A549 (cell line): ENCODE data around the gene PRELP. TPM values are rescaled to one million over a fixed set of nuclear protein-coding genes. Genes with fewer than 3 reads are reported as not detected.

Experiments
- ATAC-seq, 2 experiments: fragments of 200-7000 bp in 1 of 2; fragments of >200 bp in 1 of 2; cut with Nextera tagmentation in 1 of 2; cut with Tn5 transposase in 1 of 2; 3 replicates each; pipeline versions ENCODE4 v1.8.0 to v1.9.1; 2018 to 2020; ENCODE audit warnings: mild to moderate bottlenecking in 1 of 2, moderate library complexity in 1 of 2
- CTCF ChIA-PET: fragments of 300-600 bp; sonication (Branson Sonifier 250); formaldehyde crosslinking; extraction: SDS; loops from one replicate; lab custom pipeline; 2021; ENCODE audit warnings: antibody characterized with exemption, inconsistent platforms; lab: Yijun Ruan, JAX
- POLR2A ChIA-PET: fragments of 350-600 bp; formaldehyde crosslinking; extraction: SDS; loops from one replicate; lab custom pipeline; 2021; ENCODE audit warnings: antibody characterized with exemption, inconsistent platforms; lab: Yijun Ruan, JAX
- DNase-seq, 2 experiments: peaks; one replicate each; pipeline versions ENCODE4 v3.0.0 to v3.0.0-alpha.2; 2011 to 2016; ENCODE audit warnings: low read depth in 1 of 2, low spot score in 1 of 2
- FAIRE-seq: peaks from 2 replicates; lab custom pipeline; 2011; peaks lifted over from hg19 to GRCh38; lab: Jason Lieb, UNC
- H3K27ac ChIP-seq, 2 experiments: fragments of >200 bp; sonication (Bioruptor Twin); formaldehyde crosslinking; 3 replicates each; pipeline ENCODE4 v1.5.1; 2016 to 2017
- H3K4me1 ChIP-seq: fragments of >200 bp; sonication (Bioruptor Twin); formaldehyde crosslinking; 3 replicates; pipeline ENCODE4 v1.6.1; 2016
- H3K4me2 ChIP-seq: fragments of >200 bp; sonication (Bioruptor Twin); formaldehyde crosslinking; 3 replicates; pipeline ENCODE4 v1.6.1; 2016
- H3K4me3 ChIP-seq: fragments of >200 bp; sonication (Bioruptor Twin); formaldehyde crosslinking; 3 replicates; pipeline ENCODE4 v1.5.1; 2016
- H3K9me3 ChIP-seq: fragments of >200 bp; sonication (Bioruptor Twin); formaldehyde crosslinking; 3 replicates; pipeline ENCODE4 v1.6.1; 2016
- ELK1 ChIP-seq: fragments of 150-350 bp; IDR thresholded peaks from 2 replicates; pipeline ENCODE4 v1.6.1; 2014; ENCODE audit warnings: low read depth, mild to moderate bottlenecking, low read length
- ESRRA ChIP-seq: fragments of 150-350 bp; IDR thresholded peaks from 2 replicates; pipeline ENCODE4 v1.6.1; 2014; ENCODE audit warnings: mild to moderate bottlenecking, low read length, borderline replicate concordance
- FOSB ChIP-seq: fragments of 250-450 bp; sonication (Bioruptor Pico); IDR thresholded peaks from 2 replicates; pipeline ENCODE4 v1.5.0; 2020; ENCODE audit warnings: mild to moderate bottlenecking, moderate library complexity
- HDAC2 ChIP-seq: fragments of 200-600 bp; sonication (generic); IDR thresholded peaks from 2 replicates; pipeline ENCODE4 v1.6.1; 2016
- HMGXB4 ChIP-seq: fragments of 250-450 bp; sonication (Bioruptor Pico); IDR thresholded peaks from 2 replicates; pipeline ENCODE4 v1.5.0; 2021; ENCODE audit warnings: mild to moderate bottlenecking, moderate library complexity, borderline replicate concordance
- HOXB13 ChIP-seq: fragments of 250-450 bp; sonication (Bioruptor Pico); IDR thresholded peaks from 2 replicates; pipeline ENCODE4 v1.5.0; 2020; ENCODE audit warnings: low read depth, mild to moderate bottlenecking, moderate library complexity
- JUN ChIP-seq, 2 experiments: fragments of >200 bp; sonication (Bioruptor Twin); formaldehyde crosslinking; IDR thresholded peaks; 2 replicates in 1 of 2; 3 replicates in 1 of 2; pipeline ENCODE4 v1.6.1; 2016 to 2017
- KDM1A ChIP-seq: fragments of 200-600 bp; sonication (generic); IDR thresholded peaks from 2 replicates; pipeline ENCODE4 v1.6.1; 2016; ENCODE audit warnings: low read depth, mild to moderate bottlenecking
- PHF8 ChIP-seq: fragments of 200-600 bp; sonication (generic); IDR thresholded peaks from 2 replicates; pipeline ENCODE4 v1.6.1; 2016; ENCODE audit warnings: low read depth, mild to moderate bottlenecking, antibody characterized with exemption, moderate library complexity, borderline replicate concordance
- POLR2A ChIP-seq: IDR thresholded peaks from 2 replicates; pipeline ENCODE4 v1.6.1; 2012; ENCODE audit warnings: mild to moderate bottlenecking, low read length
- RAD21 ChIP-seq, 2 experiments: fragments of >200 bp in 1 of 2; sonication (Bioruptor Twin) in 1 of 2; formaldehyde crosslinking in 1 of 2; IDR thresholded peaks in 1 of 2; conservative IDR thresholded peaks in 1 of 2; 2 replicates in 1 of 2; 3 replicates in 1 of 2; pipeline ENCODE4 v1.6.1; 2012 to 2018; ENCODE audit warnings: inconsistent platforms in 1 of 2
- SMC3 ChIP-seq: fragments of >200 bp; sonication (Bioruptor Twin); formaldehyde crosslinking; IDR thresholded peaks from 3 replicates; pipeline ENCODE4 v1.6.1; 2018; ENCODE audit warnings: inconsistent platforms
- ZC3H11A ChIP-seq: fragments of 450-650 bp; IDR thresholded peaks from 2 replicates; pipeline ENCODE4 v1.6.1; 2014; ENCODE audit warnings: antibody characterized with exemption, mild to moderate bottlenecking
- ZFP36 ChIP-seq: fragments of 450-650 bp; IDR thresholded peaks from 2 replicates; pipeline ENCODE4 v1.6.1; 2014; ENCODE audit warnings: borderline replicate concordance; ENCODE audit not compliant: partially characterized antibody
- WGBS: methylation state at CpG from one replicate; pipeline ENCODE4 v1.1.6; 2017; ENCODE audit errors: missing lambda C conversion rate; 5-methylcytosine and 5-hydroxymethylcytosine counted together
- polyA plus RNA-seq, 4 experiments: library from polyadenylated mRNA; depleted of rRNA in 3 of 4; stranded (reverse); fragments of >200 nt; fragmentation: RNase III in 1 of 4; extraction: RNeasy Plus Mini Kit Qiagen cat#74134 plus additional on column Dnase treatment in 1 of 4; gene quantifications; 2 replicates in 3 of 4; 3 replicates in 1 of 4; pipeline ENCODE4 v1.2.3, GENCODE V29; 2011 to 2017
- TF ChIP-seq, protein P1 (sequence below): fragments of >200 bp; sonication (Bioruptor Twin); formaldehyde crosslinking; IDR thresholded peaks from 2 replicates; pipeline ENCODE4 v1.6.1; 2016
- TF ChIP-seq, protein P2 (sequence below): fragments of >200 bp; sonication (Bioruptor Twin); formaldehyde crosslinking; IDR thresholded peaks from 3 replicates; pipeline ENCODE4 v1.6.1; 2016
- TF ChIP-seq, protein P3 (sequence below): fragments of 200-600 bp; sonication (generic); IDR thresholded peaks from 2 replicates; pipeline ENCODE4 v1.6.1; 2016; ENCODE audit warnings: antibody characterized with exemption, mild to moderate bottlenecking, moderate library complexity
- TF ChIP-seq, protein P4 (sequence below): IDR thresholded peaks from 2 replicates; pipeline ENCODE4 v1.6.1; 2012; ENCODE audit warnings: low read depth, borderline replicate concordance

PRELP gene
- polyA plus RNA-seq, 2 of the 4 experiments (the other 2 are of a cell fraction) = not detected

GRCh38 chr1:203508463-203509073 lies 33.0 kb downstream of the PRELP start:
- no peak for FAIRE-seq

GRCh38 chr1:203509135-203509534 lies 33.5 kb downstream of the PRELP start:
- TF ChIP-seq HOXB13 (no peak), ZC3H11A (no peak), POLR2A (no peak), KDM1A (no peak), RAD21 (conservative IDR thresholded peaks at IDR 0.05 in 1 of 2, IDR thresholded peaks at IDR 0.05 in 1 of 2) (no peak), ELK1 (no peak), HMGXB4 (CRISPR knock-in tag) (no peak), PHF8 (no peak), FOSB (CRISPR knock-in tag) (no peak), ZFP36 (no peak), ESRRA (no peak)
- TF ChIP-seq, protein P1, sequence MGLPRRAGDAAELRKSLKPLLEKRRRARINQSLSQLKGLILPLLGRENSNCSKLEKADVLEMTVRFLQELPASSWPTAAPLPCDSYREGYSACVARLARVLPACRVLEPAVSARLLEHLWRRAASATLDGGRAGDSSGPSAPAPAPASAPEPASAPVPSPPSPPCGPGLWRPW = no peak
- TF ChIP-seq, protein P2, sequence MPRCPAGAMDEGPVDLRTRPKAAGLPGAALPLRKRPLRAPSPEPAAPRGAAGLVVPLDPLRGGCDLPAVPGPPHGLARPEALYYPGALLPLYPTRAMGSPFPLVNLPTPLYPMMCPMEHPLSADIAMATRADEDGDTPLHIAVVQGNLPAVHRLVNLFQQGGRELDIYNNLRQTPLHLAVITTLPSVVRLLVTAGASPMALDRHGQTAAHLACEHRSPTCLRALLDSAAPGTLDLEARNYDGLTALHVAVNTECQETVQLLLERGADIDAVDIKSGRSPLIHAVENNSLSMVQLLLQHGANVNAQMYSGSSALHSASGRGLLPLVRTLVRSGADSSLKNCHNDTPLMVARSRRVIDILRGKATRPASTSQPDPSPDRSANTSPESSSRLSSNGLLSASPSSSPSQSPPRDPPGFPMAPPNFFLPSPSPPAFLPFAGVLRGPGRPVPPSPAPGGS = no peak
- TF ChIP-seq, protein P3, sequence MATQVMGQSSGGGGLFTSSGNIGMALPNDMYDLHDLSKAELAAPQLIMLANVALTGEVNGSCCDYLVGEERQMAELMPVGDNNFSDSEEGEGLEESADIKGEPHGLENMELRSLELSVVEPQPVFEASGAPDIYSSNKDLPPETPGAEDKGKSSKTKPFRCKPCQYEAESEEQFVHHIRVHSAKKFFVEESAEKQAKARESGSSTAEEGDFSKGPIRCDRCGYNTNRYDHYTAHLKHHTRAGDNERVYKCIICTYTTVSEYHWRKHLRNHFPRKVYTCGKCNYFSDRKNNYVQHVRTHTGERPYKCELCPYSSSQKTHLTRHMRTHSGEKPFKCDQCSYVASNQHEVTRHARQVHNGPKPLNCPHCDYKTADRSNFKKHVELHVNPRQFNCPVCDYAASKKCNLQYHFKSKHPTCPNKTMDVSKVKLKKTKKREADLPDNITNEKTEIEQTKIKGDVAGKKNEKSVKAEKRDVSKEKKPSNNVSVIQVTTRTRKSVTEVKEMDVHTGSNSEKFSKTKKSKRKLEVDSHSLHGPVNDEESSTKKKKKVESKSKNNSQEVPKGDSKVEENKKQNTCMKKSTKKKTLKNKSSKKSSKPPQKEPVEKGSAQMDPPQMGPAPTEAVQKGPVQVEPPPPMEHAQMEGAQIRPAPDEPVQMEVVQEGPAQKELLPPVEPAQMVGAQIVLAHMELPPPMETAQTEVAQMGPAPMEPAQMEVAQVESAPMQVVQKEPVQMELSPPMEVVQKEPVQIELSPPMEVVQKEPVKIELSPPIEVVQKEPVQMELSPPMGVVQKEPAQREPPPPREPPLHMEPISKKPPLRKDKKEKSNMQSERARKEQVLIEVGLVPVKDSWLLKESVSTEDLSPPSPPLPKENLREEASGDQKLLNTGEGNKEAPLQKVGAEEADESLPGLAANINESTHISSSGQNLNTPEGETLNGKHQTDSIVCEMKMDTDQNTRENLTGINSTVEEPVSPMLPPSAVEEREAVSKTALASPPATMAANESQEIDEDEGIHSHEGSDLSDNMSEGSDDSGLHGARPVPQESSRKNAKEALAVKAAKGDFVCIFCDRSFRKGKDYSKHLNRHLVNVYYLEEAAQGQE = no peak
- TF ChIP-seq, protein P4, sequence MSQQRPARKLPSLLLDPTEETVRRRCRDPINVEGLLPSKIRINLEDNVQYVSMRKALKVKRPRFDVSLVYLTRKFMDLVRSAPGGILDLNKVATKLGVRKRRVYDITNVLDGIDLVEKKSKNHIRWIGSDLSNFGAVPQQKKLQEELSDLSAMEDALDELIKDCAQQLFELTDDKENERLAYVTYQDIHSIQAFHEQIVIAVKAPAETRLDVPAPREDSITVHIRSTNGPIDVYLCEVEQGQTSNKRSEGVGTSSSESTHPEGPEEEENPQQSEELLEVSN = no peak
- DNase-seq = no peak
- FAIRE-seq = no peak
- 63% methylated on average over 1 of the region's 1 CpG for WGBS
- ChIA-PET CTCF (interaction anchor here (0.6 to 10.9 kb wide), 6 partner anchors 21 to 240 kb away, joined by 3 to 343 read pairs (median 3); no protein-coding TSS in a partner anchor), POLR2A (no interaction called here)
- no peak for ATAC-seq
- Histone ChIP-seq H3K4me2 (no peak overlapping the region), H3K4me1 (peaks cover 50% of the 10 kb centered on the region), H3K9me3 (no peaks in the 10 kb centered on the region), H3K27ac (peak overlapping the region; percentile 24 to 69; a peak in 5 of 6 replicates), H3K4me3 (no peak overlapping the region)

More at GRCh38 chr1:203508463-203509073, 33.0 kb downstream of the PRELP start:
- Histone ChIP-seq H3K9me3 (no peaks in the 10 kb centered on the region), H3K4me1 (peaks cover 44% of the 10 kb centered on the region)
- WGBS = 93% methylated on average over 10 of the region's 10 CpGs
- CTCF ChIA-PET = interaction anchor here (0.6 to 10.9 kb wide), 10 partner anchors 20 to 241 kb away, joined by 3 to 343 read pairs (median 3); no protein-coding TSS in a partner anchor
- TF ChIP-seq HDAC2 (no peak), ZC3H11A (no peak), SMC3 (no peak), JUN (IDR thresholded peaks at IDR 0.05) (no peak)
- TF ChIP-seq, protein P2 = no peak
- TF ChIP-seq, all 56 proteins: peak for 0
- POLR2A ChIA-PET = no interaction called here
- DNase-seq = no peak
- no peak for ATAC-seq
- peak overlapping the region; percentile 24 to 69; a peak in 5 of 6 replicates for H3K27ac ChIP-seq
- H3K4me2 ChIP-seq = no peak overlapping the region
- no peak overlapping the region for H3K4me3 ChIP-seq
